ENCODE data around the gene OSBPL3. TPM values are rescaled to one million over a fixed set of nuclear protein-coding genes. Genes with fewer than 3 reads are reported as not detected.
A peak's percentile ranks its signal among the peaks of the same experiment; 100 is the strongest.

Gene OSBPL3
- total RNA-seq, 1 donor from 2014 or later, result 8.0 TPM

DNA sequence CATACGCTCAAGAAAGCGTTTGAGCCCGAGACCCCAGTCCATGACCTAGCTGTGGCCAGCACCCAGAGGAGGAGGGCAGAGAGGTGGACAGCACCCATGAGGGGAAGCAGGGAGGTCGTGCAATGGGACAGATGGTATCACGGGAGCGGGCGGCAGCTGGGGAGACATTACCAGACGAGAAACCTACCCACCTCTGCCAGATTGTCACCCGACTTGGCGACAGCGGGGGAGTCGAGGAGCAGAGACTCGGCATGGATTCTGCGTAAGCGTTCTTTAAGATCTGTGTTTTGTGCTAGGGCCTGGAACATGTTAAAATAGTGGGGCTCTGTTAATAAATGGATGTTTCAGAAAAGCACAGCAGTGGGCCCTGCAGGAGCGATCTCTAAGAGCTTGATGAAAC, 131.1 kb downstream of the OSBPL3 start:
- TF ChIP-seq EZH2 (IDR thresholded peaks at IDR 0.05) (no peak), CTCF (IDR thresholded peaks at IDR 0.05) (no peak), EZH2phosphoT487 (IDR thresholded peaks at IDR 0.05) (no peak)

GRCh38 chr7:24847754-24848153, 132.2 kb downstream of the OSBPL3 start:
- Mint-ChIP-seq H3K4me3 (no peak overlapping the region), H3K36me3 (peaks cover 6% of the 10 kb centered on the region), H3K27ac (no peak overlapping the region), H3K4me1 (peaks cover 43% of the 10 kb centered on the region), H3K27me3 (ENCODE audit: insufficient read depth, low read depth) (peaks cover 2% of the 10 kb centered on the region), H3K9me3 (no peaks in the 10 kb centered on the region)
- H3K9ac ChIP-seq, result no peak overlapping the region
- no peaks in the 10 kb centered on the region for H3K9me3 ChIP-seq (ENCODE audit: low read depth)
- H3K4me2 ChIP-seq, result no peak overlapping the region
- no peak for DNase-seq (ENCODE audit: low spot score)
- H3F3A ChIP-seq (ENCODE audit: low read depth), result peaks cover 5% of the 10 kb centered on the region
- peaks cover 28% of the 10 kb centered on the region for H3K4me1 ChIP-seq
- H3K27ac ChIP-seq, result no peak overlapping the region
- H3K27me3 ChIP-seq, result no peaks in the 10 kb centered on the region
- H2AFZ ChIP-seq (replicated peaks), result no peak overlapping the region
- no peaks in the 10 kb centered on the region for H4K20me1 ChIP-seq (ENCODE audit: low read depth)
- H3K4me3 ChIP-seq, result no peak overlapping the region
- no peaks in the 10 kb centered on the region for H3K36me3 ChIP-seq
- TF ChIP-seq EZH2 (IDR thresholded peaks at IDR 0.05), result no peak
- no peak for TF ChIP-seq CTCF (IDR thresholded peaks at IDR 0.05)
- TF ChIP-seq EZH2phosphoT487 (IDR thresholded peaks at IDR 0.05), result no peak
- no peaks in the 10 kb centered on the region for H3K79me2 ChIP-seq (ENCODE audit: low read depth)

More for the DNA sequence above, 131.1 kb downstream of the OSBPL3 start:
- Histone ChIP-seq H3K9ac (no peak overlapping the region), H3K4me3 (no peak overlapping the region), H3K9me3 (ENCODE audit: low read depth) (no peaks in the 10 kb centered on the region), H3K27ac (no peak overlapping the region), H3K27me3 (no peaks in the 10 kb centered on the region), H3F3A (ENCODE audit: low read depth) (peaks cover 2% of the 10 kb centered on the region), H3K36me3 (no peaks in the 10 kb centered on the region), H3K4me1 (peaks cover 17% of the 10 kb centered on the region), H3K79me2 (ENCODE audit: low read depth) (no peaks in the 10 kb centered on the region), H4K20me1 (ENCODE audit: low read depth) (no peaks in the 10 kb centered on the region), H2AFZ (replicated peaks) (no peak overlapping the region), H3K4me2 (no peak overlapping the region)
- Mint-ChIP-seq H3K36me3 (peaks cover 6% of the 10 kb centered on the region), H3K4me3 (no peak overlapping the region), H3K9me3 (no peaks in the 10 kb centered on the region), H3K4me1 (peaks cover 34% of the 10 kb centered on the region), H3K27me3 (ENCODE audit: insufficient read depth, low read depth) (peaks cover 2% of the 10 kb centered on the region), H3K27ac (peak overlapping the region; percentile 58)
- DNase-seq (ENCODE audit: low spot score), result no peak

- Histone ChIP-seq H3K4me1 (peaks cover 23% of the 10 kb centered on the region), H3K27me3 (no peaks in the 10 kb centered on the region), H3K79me2 (ENCODE audit: low read depth) (no peaks in the 10 kb centered on the region), H3K36me3 (no peaks in the 10 kb centered on the region), H4K20me1 (ENCODE audit: low read depth) (no peaks in the 10 kb centered on the region), H3K4me2 (peak overlapping the region; percentile 47), H3K9ac (no peak overlapping the region), H3K4me3 (no peak overlapping the region), H2AFZ (replicated peaks) (no peak overlapping the region), H3F3A (ENCODE audit: low read depth) (peaks cover 5% of the 10 kb centered on the region), H3K27ac (no peak overlapping the region), H3K9me3 (ENCODE audit: low read depth) (no peaks in the 10 kb centered on the region)
- peaks cover 32% of the 10 kb centered on the region for H3K4me1 Mint-ChIP-seq
- peak; percentile 38 for DNase-seq (ENCODE audit: low spot score)
- H3K9me3 Mint-ChIP-seq, result no peaks in the 10 kb centered on the region
- H3K27ac Mint-ChIP-seq, result peak overlapping the region; percentile 93
- TF ChIP-seq EZH2phosphoT487 (IDR thresholded peaks at IDR 0.05), result no peak
- TF ChIP-seq CTCF (IDR thresholded peaks at IDR 0.05), result no peak
- TF ChIP-seq EZH2 (IDR thresholded peaks at IDR 0.05), result no peak
- H3K36me3 Mint-ChIP-seq, result peaks cover under 1% of the 10 kb centered on the region
- peaks cover 2% of the 10 kb centered on the region for H3K27me3 Mint-ChIP-seq (ENCODE audit: insufficient read depth, low read depth)
- peak overlapping the region; percentile 16 for H3K4me3 Mint-ChIP-seq
These were observed 136.1 kb downstream of the OSBPL3 start for GRCh38 chr7:24843821-24844434.

Measured in neural progenitor cell (in vitro differentiated cells).